Caki2 (cell line): ENCODE data around the gene STK10. TPM values are rescaled to one million over a fixed set of nuclear protein-coding genes. Genes with fewer than 3 reads are reported as not detected.
"Not testable (repeated sequence)": the region's sequence is repeated elsewhere in the genome, so short reads cannot be mapped to it uniquely, and the experiment has no call there.

Experiments used
- DNase-seq: peaks from one replicate; pipeline ENCODE4 v3.0.0-alpha.2; 2015; ENCODE audit warnings: low read depth
- in situ Hi-C: cut with HindIII; loops from 2 replicates; pipeline ENCODE4 v1.10.0; 2016; ENCODE audit warnings: low sequenced_read_pairs, low pct_unique_long_range_greater_than_20kb, mixed read lengths
- total RNA-seq: library from RNA; depleted of rRNA; stranded (reverse); fragments of >200 nt; shearing (Covaris generic); gene quantifications from 2 replicates; pipeline ENCODE4 v1.2.3, GENCODE V29; 2014; ENCODE audit warnings: low replicate concordance

The STK10 gene
- total RNA-seq, 1 experiment from 2014 or later = 4.0 TPM

DNA sequence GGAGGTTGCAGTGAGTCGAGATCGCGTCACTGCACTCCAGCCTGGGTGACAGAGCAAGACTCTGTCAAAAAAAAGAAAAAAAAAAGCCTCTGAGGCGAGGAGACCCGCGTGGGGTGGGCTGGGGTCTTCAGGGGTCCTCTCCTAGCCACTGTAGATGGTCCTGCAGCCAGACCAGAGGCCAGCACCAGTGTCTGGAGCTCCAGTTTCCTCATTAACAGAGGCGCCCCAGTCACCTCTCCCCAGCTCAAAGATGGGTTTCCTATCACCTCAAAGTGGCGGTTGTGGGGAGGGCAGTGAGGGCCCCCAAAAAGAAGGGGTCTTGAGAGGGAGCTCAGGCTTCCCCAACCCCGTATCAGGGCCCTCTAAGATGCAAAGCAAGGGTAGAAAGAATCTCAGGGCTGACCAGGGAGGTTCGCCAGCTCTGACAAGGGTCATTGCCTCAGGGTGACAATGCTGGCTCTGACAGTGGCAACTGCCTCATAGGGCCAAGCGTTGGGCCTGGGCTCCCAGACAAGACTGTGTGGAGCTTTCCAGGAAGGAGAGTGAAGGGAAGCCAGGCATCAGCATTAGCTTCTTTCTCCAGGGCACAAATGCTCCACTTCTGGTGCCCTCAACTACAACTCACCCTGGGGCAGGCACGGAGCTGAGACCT lies 15.0 kb downstream of the STK10 start:
- in situ Hi-C loops = no loop called here
- peak; percentile 45 for DNase-seq

DNA sequence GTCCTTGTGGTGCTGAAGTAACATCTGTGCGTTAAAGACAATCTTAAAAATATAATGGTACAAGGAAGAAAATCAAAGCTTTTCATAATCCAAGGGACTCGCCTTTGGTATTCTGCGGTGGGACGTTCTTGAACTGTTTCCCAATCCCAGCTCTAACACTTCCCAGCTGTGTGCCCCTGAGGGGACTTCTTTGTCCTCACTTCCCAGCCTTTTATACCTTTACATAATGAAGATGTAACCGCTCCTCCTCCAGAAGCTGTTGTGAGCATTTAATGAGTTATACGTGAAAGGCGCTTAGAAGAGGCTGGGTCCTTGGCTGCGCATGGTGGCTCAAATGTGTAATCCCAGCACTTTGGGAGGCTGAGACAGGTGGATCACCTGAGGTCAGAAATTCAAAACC lies 16.9 kb downstream of the STK10 start:
- in situ Hi-C loops = no loop called here
- no peak for DNase-seq

DNA sequence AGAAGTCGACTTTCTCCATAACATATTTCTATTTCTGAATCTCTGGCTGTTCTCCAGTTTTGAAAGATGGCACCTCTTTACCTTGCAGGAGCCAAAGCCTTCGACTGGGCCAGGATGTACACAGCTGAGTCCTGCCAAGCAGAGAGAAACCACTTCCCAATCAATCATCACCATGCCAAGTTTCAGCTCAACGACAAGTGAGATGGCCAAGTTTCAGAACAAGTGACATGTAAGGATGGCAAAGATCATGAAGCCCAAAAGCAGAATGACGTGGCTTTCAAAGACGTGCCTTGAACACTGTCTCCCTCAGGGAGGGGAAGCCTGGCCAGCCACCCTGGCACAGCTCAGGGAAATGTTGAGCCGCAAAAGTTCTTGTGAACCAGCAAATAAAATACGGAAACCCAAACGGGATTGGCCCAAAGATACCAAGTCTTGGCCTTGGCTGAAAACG lies 17.7 kb downstream of the STK10 start:
- DNase-seq = no peak
- in situ Hi-C loops = no loop called here

DNA sequence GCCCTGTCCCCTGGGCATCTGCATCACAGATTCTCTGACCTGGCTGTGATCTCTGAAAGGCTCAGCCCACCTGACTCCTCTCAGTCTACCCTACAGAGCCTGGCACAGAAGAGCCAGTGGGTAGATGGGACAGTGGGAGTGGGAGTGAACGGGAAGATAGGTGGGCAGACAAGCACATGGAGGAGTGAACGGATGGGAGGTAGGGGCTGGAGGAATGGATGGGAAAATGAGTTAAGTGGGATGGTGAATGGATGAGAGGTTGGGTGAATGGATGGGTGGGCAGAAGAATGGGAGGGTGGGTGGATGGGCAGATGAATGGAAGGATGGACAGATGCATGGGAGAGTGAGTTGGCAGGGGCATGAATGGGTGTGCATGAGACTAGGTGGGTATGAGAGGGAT lies 18.8 kb downstream of the STK10 start:
- DNase-seq = no peak
- in situ Hi-C loops = no loop called here

DNA sequence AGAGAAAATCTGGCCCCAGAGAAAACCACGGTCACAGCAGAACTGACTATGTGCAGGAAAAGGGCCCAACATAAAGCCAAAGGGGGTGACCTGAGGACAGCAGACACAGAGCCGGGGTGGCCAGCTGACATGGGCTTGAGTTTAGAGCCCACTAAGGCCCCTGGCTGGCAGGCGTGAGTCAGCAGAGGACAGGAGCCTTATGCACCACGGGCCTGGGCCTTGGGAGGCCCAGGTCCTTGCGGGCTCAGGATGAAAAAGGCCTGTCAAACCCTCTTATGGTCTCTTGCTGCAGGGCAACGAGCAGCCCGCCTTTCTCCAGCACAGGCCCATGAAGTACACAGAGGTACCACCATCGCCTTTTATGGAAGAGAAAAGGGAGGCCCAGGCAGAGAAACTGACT lies 19.7 kb downstream of the STK10 start:
- in situ Hi-C loops = no loop called here
- DNase-seq = no peak

DNA sequence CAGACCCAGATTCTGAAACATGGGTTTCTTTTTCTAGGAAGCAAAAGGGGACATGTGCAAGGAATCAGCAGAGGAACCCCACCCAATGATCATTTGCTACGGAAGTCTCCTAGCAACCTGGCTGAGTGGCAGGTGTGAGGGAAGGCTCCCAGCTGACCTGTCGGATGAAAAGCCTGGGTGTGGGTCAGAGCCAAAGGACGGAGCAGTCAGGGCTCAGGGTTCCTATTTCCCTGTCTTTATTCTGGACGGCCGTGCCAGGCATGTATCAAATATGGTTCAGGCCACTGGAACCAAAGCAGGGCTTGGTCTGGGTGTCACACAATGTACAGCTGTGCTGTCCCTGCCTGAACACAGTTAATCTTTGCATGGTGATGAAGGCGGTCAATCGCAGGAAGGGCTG lies 20.1 kb downstream of the STK10 start:
- in situ Hi-C loops = no loop called here
- no peak for DNase-seq

DNA sequence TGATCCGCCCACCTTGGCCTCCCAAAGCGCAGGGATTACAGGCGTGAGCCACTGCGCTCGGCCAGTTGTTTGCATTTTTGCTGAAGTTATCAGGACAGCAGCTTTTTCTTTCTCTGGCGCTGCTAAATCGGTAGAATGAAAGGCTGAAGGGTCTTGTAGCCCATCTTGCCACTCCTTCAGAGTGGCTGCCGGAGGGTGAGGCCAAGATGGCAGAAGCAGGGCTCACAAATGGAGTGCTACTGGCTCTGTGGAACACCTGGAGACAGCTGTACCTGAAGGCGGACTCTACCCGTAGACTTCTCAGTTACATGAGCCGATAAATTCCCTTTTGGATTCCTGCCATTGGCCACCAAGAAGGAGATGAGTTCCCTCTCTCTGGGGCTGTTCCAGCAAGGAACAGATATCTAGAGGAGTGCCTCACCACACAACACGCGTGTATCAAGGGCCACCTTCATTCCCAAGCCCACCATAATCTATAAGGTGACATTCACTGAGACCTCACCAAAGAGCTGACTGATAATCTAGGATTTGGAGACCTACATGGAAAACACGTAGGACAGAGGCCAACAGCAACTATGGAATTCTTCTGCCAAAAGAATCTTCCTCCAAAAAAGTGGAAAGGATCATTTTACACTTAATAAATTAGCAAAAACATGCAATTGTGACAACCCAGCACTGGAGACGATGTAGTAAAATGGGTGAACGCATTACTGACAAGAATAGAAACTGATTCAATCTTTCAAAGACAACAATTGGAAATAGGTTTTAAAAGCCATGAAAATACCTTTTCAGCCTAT lies 21.8 kb downstream of the STK10 start:
- DNase-seq = no peak
- in situ Hi-C loops = no loop called here

DNA sequence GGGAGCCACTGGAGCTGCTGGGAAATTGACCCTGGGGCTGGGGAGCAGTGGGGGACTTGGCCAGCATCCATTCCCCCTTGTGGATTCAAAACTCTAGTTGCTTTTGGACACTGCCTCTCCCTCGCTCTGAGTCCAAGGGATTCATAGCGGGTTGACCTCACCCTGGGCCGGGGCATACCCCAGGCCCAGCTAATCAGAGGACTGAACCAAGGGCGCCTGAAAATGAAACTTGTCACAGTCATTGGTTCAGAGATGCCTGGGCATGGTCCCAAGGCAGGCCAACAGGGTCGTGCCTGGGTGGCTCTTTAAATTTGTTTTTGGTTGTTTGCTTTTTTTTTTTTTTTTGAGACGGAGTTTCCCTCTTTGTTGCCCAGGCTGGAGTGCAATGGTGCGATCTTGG lies 22.6 kb downstream of the STK10 start:
- in situ Hi-C loops = no loop called here
- DNase-seq = peak; percentile 18

DNA sequence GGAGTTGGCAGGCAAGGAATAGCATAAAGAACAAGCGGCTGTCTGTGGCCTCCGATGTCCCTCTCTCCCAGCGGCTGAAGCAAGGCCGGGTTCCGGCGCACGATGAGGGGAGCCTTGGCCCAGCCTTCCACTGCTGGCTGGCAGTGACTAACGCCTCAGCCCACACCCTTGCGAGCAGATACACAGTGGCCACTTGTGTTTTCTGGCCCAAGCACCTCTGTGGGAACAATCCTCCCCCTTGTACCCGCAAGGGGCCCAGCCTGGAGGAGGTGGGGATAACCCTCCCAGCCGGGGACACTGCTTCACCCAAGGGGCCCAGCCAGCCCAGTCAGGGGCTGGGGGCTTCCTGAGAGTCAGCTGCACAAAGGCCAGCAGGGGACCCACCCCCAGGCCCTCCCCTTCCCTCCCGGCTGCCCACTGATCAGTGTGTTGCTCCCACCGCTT lies 23.2 kb downstream of the STK10 start:
- in situ Hi-C loops = no loop called here
- DNase-seq = no peak

DNA sequence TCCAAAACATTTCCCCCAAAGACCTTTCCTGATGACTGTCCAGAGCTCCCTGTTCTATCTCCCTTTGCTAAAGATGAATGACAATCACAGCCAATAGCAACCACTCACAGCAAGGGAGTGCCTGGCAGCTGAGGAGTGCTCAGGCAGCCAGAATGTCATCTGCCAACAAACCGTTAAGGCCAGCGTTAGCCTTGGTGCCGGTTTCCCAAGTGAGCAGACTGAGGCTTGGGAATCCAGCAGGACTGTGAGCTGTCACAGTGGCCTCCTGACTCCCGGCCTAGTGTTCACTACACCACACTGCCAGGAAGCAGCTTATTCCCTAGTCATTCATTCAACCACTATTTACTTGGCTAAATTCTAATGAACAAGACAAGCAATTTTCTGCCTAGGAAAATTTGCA lies 24.7 kb downstream of the STK10 start:
- no peak for DNase-seq
- in situ Hi-C loops = no loop called here

DNA sequence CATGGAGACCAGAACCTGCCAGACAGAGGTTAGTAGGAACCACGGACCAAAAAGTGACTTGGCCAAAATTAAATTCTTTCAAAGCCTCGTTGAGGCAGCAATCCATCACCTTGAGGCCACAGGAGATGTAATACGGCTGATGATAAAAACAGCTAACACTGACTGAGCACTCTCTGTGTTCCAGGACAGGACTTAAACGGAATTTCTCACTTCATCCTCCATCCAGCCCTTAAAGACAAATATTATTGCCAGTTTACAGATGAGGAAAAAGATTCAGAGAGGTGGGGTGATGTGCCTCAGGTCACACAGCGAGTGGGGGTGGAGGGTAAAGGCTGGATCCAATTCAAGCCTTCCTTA lies 25.1 kb downstream of the STK10 start:
- in situ Hi-C loops = no loop called here
- no peak for DNase-seq

DNA sequence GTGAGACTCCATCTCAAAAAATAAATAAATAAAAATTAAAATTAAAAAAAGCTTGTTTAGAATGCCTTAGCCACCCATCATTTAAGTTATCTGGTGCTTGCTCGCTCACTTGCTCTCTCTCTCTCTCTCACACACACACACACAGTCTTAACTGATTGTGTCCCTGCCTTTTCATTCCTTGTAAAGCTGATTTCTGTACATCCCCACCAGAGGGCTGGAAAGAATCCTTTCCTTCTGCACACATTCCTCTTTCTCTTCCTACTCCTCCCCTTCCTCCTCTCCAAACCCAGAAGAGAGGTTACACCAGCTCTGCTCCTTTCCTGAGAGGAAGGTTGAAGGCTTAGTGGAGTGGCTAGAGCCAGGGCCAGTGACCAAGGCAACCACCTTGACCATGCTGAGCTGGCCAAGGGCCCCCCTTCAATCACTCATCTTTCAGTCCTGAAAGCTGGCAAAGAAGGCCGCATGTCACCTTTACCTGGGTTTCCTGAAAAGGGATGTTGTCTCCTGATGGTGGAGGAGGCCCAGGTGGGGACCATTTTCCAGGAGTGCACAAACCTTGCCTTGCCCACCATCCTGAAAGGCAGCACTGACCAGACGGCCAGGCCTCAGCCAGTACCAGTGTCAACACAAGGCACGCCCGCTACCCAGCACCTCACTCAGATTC lies 25.6 kb downstream of the STK10 start:
- no peak for DNase-seq
- in situ Hi-C loops = no loop called here

DNA sequence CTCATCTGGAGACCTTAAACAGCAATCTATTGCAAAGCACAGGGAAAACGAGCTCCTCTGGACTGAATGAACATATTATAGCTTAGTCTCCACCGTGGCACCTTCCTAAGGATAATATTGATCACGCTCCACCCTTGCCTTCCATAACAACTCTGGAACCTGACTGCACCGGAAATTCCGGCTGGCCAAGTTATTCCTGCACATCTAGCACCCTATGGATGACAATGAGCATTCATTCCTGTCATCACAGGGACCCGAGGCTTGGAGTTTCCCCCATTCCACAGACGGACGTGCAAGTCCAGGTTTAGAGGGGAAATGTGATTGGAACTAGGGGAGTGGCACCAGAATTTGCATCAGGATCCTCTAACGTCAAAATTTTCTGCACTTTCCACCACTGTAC lies 27.5 kb downstream of the STK10 start:
- no peak for DNase-seq
- in situ Hi-C loops = no loop called here

DNA sequence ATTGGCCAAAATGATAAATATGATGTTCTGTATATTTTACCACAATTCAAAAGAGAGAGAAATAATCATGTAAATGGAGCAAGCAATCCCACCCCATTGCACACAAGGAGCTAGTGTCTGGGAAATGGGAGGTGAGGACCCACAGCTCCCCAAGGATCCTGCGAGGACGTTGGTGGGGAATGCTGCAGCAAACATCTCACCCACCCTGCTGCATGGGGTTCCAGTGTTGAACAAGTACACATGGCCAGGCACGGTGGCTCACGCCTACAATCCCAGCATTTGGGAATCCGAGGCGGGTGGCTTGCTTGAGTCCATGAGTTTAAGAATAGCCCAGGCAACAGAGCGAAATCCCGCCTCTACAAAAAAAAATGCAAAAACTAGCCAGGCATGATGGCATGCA lies 29.0 kb downstream of the STK10 start:
- in situ Hi-C loops = no loop called here
- DNase-seq = no peak

DNA sequence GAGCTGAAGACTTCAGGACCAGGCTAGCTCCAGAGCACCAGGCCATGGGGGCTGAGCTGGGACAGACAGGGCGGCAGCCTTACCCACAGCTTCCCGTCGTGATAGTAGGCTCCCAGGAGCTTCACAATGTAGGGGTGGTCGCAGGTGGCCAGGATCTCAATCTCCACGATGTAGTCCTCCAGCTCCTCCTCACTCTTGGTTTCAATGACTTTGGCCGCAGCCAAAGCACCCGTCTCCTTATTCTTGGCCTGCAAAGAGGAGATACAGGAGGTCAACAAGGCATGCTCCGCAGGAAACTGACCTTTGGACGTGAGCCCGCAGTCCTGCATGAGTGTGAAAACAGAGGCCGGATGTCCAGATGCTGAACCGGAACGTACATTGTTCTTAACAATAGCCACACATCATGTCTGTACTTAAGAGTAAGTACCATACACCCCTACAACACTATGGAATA lies 31.5 kb downstream of the STK10 start:
- in situ Hi-C loops = no loop called here
- no peak for DNase-seq

DNA sequence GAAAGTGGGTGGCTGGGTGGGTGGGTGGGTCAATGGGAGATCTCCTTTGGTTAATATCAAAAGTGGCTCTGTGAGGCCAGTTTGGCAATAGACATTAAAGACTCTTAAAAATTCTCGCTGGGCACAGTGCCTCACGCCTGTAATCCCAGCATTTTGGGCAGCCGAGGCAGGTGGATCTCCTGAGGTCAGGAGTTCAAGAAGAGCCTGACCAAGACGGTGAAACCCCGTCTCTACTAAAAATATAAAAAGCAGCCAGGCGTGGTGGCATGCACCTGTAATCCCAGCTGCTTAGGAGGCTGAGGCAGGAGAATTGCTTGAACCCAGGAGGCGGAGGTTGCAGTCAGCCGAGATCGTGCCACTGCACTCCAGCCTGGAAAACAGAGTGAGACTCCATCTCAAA lies 32.9 kb downstream of the STK10 start:
- DNase-seq, in situ Hi-C loops: not testable (repeated sequence)

DNA sequence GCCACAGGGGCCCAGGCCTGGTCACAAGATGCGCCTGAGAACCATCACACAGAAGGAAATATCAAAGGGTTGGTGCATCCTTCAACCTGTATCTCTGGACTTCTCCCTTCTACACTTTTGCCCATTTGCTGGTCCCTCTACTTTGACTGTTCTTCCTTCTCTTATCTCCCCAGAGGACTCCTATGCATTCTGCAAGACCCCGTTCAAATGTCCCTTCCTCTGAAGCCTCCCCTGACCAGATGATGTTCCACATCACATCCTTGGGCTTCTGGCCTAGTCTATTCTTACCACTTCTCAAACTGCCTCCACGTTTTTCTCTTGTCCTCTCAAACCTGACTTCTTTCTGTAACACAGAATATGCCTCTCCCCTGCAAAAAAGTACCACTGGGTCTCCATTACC lies 34.3 kb downstream of the STK10 start:
- no peak for DNase-seq
- in situ Hi-C loops = no loop called here

DNA sequence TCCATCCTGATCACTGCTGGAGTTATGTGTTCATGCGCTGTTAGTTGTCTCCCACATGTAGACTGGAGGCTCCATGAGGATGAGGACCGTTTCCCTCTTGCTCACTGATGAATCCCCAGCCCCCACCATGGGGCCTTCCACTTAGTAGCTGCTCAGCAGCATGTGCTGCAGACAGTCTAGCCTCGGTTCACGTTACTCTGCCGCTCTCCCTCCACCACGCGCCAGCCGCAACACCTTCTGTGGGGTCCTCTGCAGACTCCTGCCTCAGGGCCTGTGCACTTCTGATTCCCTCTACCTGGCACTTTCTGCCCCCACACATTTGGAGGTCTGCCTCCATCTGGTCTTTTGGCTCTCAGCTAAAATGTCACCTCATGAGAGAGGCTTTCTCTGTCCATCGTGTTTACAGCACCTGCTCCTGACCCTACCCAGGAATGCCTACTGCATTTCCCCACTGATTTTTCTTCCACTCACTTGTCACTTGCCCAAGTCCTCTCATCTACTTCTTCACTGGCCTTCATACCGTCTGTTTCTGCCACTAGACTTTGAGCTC lies 36.3 kb downstream of the STK10 start:
- in situ Hi-C loops = no loop called here
- DNase-seq = no peak
